Panc1 (cell line): Measurements from ENCODE around the gene HCN3. TPM values are rescaled to one million over a fixed set of nuclear protein-coding genes. Genes with fewer than 3 reads are reported as not detected.

Experiments
- ATAC-seq: fragments of 200-7000 bp; cut with Tn5 transposase; 2 replicates; pipeline ENCODE4 v1.9.1; 2020; ENCODE audit warnings: mild to moderate bottlenecking, moderate library complexity
- BruUV-seq: library from RNA; stranded (reverse); fragments of 400-500 nt; replicated peaks from 2 replicates; lab custom pipeline; 2021; lab: Mats Ljungman, UMichigan
- CTCF ChIA-PET: fragments of 300-600 bp; sonication (Branson Sonifier 250); formaldehyde crosslinking; loops from one replicate; lab custom pipeline; 2022; ENCODE audit warnings: antibody characterized with exemption; lab: Charles Lee
- POLR2A ChIA-PET: fragments of 300-600 bp; sonication (Branson Sonifier 250); formaldehyde crosslinking; loops from one replicate; lab custom pipeline; 2022; ENCODE audit warnings: antibody characterized with exemption; lab: Charles Lee
- DNase-seq: peaks from one replicate; pipeline ENCODE4 v3.0.0-alpha.2; 2010; ENCODE audit warnings: low read depth, low spot score
- H3K27ac ChIP-seq: 2 replicates; pipeline ENCODE4 v1.5.1; 2011; ENCODE audit warnings: mild to moderate bottlenecking, low read length, inconsistent platforms
- H3K27me3 ChIP-seq: fragments of 200-500 bp; sonication (Bioruptor generic); 2 replicates; pipeline ENCODE4 v1.6.0; 2014; ENCODE audit warnings: low read length, inconsistent platforms; ENCODE audit not compliant: control insufficient read depth, insufficient read depth
- H3K36me3 ChIP-seq: fragments of 200-500 bp; sonication (Bioruptor generic); 2 replicates; pipeline ENCODE4 v1.5.1; 2014; ENCODE audit warnings: inconsistent platforms, mild to moderate bottlenecking, low read length, moderate library complexity; ENCODE audit not compliant: control insufficient read depth, insufficient read depth
- H3K4me1 ChIP-seq: 2 replicates; pipeline ENCODE4 v1.5.1; 2011; ENCODE audit warnings: inconsistent platforms, mild to moderate bottlenecking, low read length, moderate library complexity; ENCODE audit not compliant: control insufficient read depth, insufficient read depth
- H3K4me3 ChIP-seq, 2 experiments: 2 replicates each; pipeline ENCODE4 v1.5.1; 2011 to 2012; ENCODE audit warnings: low read depth in 2 of 2, low read length in 2 of 2, mild to moderate bottlenecking in 2 of 2, inconsistent platforms in 1 of 2, moderate library complexity in 1 of 2
- H3K9me3 ChIP-seq: fragments of 200-500 bp; sonication (Bioruptor generic); 2 replicates; pipeline ENCODE4 v1.5.1; 2014; ENCODE audit warnings: low read depth, mild to moderate bottlenecking, inconsistent platforms, low read length, moderate library complexity; ENCODE audit not compliant: control insufficient read depth, insufficient read depth
- CTCF ChIP-seq: fragments of 450-650 bp; IDR thresholded peaks from 2 replicates; pipeline ENCODE4 v1.5.1; 2017; ENCODE audit warnings: mild to moderate bottlenecking
- POLR2AphosphoS5 ChIP-seq: IDR thresholded peaks from 2 replicates; pipeline ENCODE4 v1.6.1; 2012; ENCODE audit warnings: mild to moderate bottlenecking, low read depth, low read length, moderate library complexity
- SIN3A ChIP-seq: IDR thresholded peaks from 2 replicates; pipeline ENCODE4 v1.6.1; 2012; ENCODE audit warnings: low read depth, mild to moderate bottlenecking, low read length, moderate library complexity, borderline replicate concordance; ENCODE audit not compliant: insufficient read depth
- TCF7L2 ChIP-seq: IDR thresholded peaks from 2 replicates; pipeline ENCODE4 v1.6.1; 2011; ENCODE audit warnings: mild to moderate bottlenecking, low read depth, low read length, inconsistent platforms
- in situ Hi-C: cut with HindIII; loops from 2 replicates; pipeline ENCODE4 v1.10.0; 2016; ENCODE audit warnings: low sequenced_read_pairs, low pct_unique_long_range_greater_than_20kb
- intact Hi-C: fragments of 100-400 bp; cut with micrococcal nuclease; formaldehyde crosslinking; loops from one replicate; pipeline ENCODE4 v1.10.0; 2022; ENCODE audit not compliant: unreplicated experiment
- total RNA-seq: library from RNA; stranded (reverse); gene quantifications from one replicate; pipeline ENCODE4 v1.2.1, GENCODE V29; 2021; ENCODE audit not compliant: unreplicated experiment
- TF ChIP-seq, protein P1 (sequence below), 2 experiments: IDR thresholded peaks; 2 replicates each; pipeline ENCODE4 v1.6.1; 2011 to 2012; ENCODE audit warnings: low read depth in 2 of 2, control low read depth in 1 of 2, low read length in 1 of 2, mild to moderate bottlenecking in 1 of 2, moderate library complexity in 1 of 2; ENCODE audit not compliant: insufficient read depth in 1 of 2

Gene HCN3
- total RNA-seq, 1 experiment from 2014 or later = 7.8 TPM

DNA sequence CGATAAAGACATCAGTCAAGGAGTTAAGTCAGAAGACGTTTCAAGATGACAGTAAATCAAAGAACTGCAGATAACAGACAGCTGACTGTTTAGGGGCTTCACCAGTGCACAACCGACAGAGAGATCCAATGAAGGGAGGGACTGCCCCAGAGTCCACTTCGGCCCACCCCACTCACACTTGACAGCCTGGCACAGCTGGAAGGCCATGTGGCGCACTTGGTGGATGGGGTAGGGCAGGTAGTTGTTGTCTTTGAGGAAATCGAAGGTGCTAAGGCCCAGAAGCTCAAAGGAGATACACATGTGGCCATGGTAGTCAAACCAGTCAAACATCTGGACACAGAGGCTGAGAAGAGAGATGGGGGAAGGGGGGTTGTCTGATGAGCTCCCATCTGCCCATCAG, 10.7 kb upstream of the HCN3 start:
- TF ChIP-seq SIN3A (no peak), TCF7L2 (no peak), CTCF (no peak)
- Histone ChIP-seq H3K4me1 (peaks cover 6% of the 10 kb centered on the region), H3K36me3 (peaks cover 31% of the 10 kb centered on the region), H3K27ac (no peak overlapping the region), H3K4me3 (no peak overlapping the region), H3K27me3 (no peaks in the 10 kb centered on the region), H3K9me3 (no peaks in the 10 kb centered on the region)
- ATAC-seq (no peak), DNase-seq (no peak)
- CTCF ChIA-PET = no interaction called here
- POLR2A ChIA-PET = no interaction called here
- in situ Hi-C loops (no loop called here), intact Hi-C loops (no loop called here)
- no TSS peak for BruUV-seq

GRCh38 chr1:155267373-155267772, 9.9 kb upstream of the HCN3 start:
- ChIA-PET POLR2A (interaction anchor here (0.6 kb wide), 1 partner anchor 72 kb away, joined by 3 read pairs; no protein-coding TSS in a partner anchor), CTCF (no interaction called here)
- TF ChIP-seq CTCF (no peak), TCF7L2 (no peak), SIN3A (no peak), POLR2AphosphoS5 (no peak)
- TF ChIP-seq, protein P1, sequence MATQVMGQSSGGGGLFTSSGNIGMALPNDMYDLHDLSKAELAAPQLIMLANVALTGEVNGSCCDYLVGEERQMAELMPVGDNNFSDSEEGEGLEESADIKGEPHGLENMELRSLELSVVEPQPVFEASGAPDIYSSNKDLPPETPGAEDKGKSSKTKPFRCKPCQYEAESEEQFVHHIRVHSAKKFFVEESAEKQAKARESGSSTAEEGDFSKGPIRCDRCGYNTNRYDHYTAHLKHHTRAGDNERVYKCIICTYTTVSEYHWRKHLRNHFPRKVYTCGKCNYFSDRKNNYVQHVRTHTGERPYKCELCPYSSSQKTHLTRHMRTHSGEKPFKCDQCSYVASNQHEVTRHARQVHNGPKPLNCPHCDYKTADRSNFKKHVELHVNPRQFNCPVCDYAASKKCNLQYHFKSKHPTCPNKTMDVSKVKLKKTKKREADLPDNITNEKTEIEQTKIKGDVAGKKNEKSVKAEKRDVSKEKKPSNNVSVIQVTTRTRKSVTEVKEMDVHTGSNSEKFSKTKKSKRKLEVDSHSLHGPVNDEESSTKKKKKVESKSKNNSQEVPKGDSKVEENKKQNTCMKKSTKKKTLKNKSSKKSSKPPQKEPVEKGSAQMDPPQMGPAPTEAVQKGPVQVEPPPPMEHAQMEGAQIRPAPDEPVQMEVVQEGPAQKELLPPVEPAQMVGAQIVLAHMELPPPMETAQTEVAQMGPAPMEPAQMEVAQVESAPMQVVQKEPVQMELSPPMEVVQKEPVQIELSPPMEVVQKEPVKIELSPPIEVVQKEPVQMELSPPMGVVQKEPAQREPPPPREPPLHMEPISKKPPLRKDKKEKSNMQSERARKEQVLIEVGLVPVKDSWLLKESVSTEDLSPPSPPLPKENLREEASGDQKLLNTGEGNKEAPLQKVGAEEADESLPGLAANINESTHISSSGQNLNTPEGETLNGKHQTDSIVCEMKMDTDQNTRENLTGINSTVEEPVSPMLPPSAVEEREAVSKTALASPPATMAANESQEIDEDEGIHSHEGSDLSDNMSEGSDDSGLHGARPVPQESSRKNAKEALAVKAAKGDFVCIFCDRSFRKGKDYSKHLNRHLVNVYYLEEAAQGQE (IDR thresholded peaks at IDR 0.05; ENCODE audit: insufficient read depth in 1 of 2, low read depth in 2 of 2, low read length in 1 of 2) = no peak
- DNase-seq (no peak), ATAC-seq (no peak)
- H3K4me1 ChIP-seq = peaks cover 11% of the 10 kb centered on the region
- peaks cover 28% of the 10 kb centered on the region for H3K36me3 ChIP-seq
- no peaks in the 10 kb centered on the region for H3K9me3 ChIP-seq
- in situ Hi-C loops = no loop called here
- no peaks in the 10 kb centered on the region for H3K27me3 ChIP-seq
- H3K4me3 ChIP-seq = no peak overlapping the region
- H3K27ac ChIP-seq = no peak overlapping the region
- BruUV-seq = TSS peak; percentile 10
- intact Hi-C loops = no loop called here
